Stimulated activated CD4-positive, alpha-beta T cell treated with anti-CD3 and anti-CD28 coated beads, Interleukin-4, amount 100 ng/mL, for 48 hours (primary cell): ENCODE data around the gene KL.

Experiments used
- DNase-seq, 2 donors: peaks; one replicate each; pipeline ENCODE4 v3.0.0-alpha.2; 2020; ENCODE audit warnings: low read depth in 2 of 2

KL gene

GRCh38 chr13:33110713-33111413, 94.6 kb downstream of the KL start:
- DNase-seq, result no peak

GRCh38 chr13:33111414-33112110, 95.3 kb downstream of the KL start:
- DNase-seq, result no peak

GRCh38 chr13:33112766-33113165, 96.5 kb downstream of the KL start:
- no peak for DNase-seq

GRCh38 chr13:33114146-33114545, 97.9 kb downstream of the KL start:
- DNase-seq, result no peak

- no peak for DNase-seq
These were observed 99.1 kb downstream of the KL start for GRCh38 chr13:33115274-33115673.
